GM12878 (cell line): ENCODE measurements around the gene HMGCS1. TPM values are rescaled to one million over a fixed set of nuclear protein-coding genes. Genes with fewer than 3 reads are reported as not detected.

Experiments used
- ATAC-seq: fragments of 200-7000 bp; cut with Tn5 transposase; 3 replicates; pipeline ENCODE4 v1.9.1; 2020; ENCODE audit warnings: mild to moderate bottlenecking, moderate library complexity
- BruUV-seq: library from RNA; stranded (reverse); fragments of 400-500 nt; replicated peaks from 2 replicates; lab custom pipeline; 2021; lab: Mats Ljungman, UMichigan
- CTCF ChIA-PET: fragments of 300-600 bp; sonication (Branson Sonifier 250); formaldehyde crosslinking; extraction: SDS; loops from one replicate; lab custom pipeline; 2021; ENCODE audit warnings: inconsistent platforms; lab: Yijun Ruan, JAX
- POLR2A ChIA-PET: fragments of 350-600 bp; formaldehyde crosslinking; extraction: SDS; loops from one replicate; lab custom pipeline; 2021; ENCODE audit warnings: inconsistent platforms; lab: Charles Lee
- RAD21 ChIA-PET: fragments of 300-600 bp; sonication (Branson Sonifier 250); formaldehyde crosslinking; loops from one replicate; lab custom pipeline; 2023; ENCODE audit warnings: antibody characterized with exemption; ENCODE audit not compliant: unreplicated experiment; lab: Charles Lee
- SMC1A ChIA-PET: fragments of 300-600 bp; sonication (Branson Sonifier 250); formaldehyde crosslinking; loops from one replicate; lab custom pipeline; 2023; ENCODE audit not compliant: unreplicated experiment, uncharacterized antibody; lab: Charles Lee
- DNase-seq: peaks from one replicate; pipeline ENCODE4 v3.0.0-alpha.2; 2011; ENCODE audit warnings: low read depth, low spot score
- FAIRE-seq: peaks from 3 replicates; lab custom pipeline; 2011; peaks lifted over from hg19 to GRCh38; lab: Jason Lieb, UNC
- H2AFZ ChIP-seq: 2 replicates; pipeline ENCODE4 v1.6.0; 2011; ENCODE audit warnings: low read depth, low read length, control low read depth; ENCODE audit not compliant: control insufficient read depth
- H3K27ac ChIP-seq: 2 replicates; pipeline ENCODE4 v1.5.1; 2011; ENCODE audit warnings: control low read depth; ENCODE audit not compliant: control insufficient read depth, insufficient read depth
- H3K27me3 ChIP-seq, 2 experiments: replicated peaks in 1 of 2; 2 replicates each; pipeline versions ENCODE4 v1.6.0 to v1.6.1; 2011; ENCODE audit warnings: low read length in 1 of 2; ENCODE audit not compliant: control insufficient read depth in 2 of 2, insufficient read depth in 2 of 2
- H3K36me3 ChIP-seq, 2 experiments: 2 replicates each; pipeline ENCODE4 v1.5.1; 2011; ENCODE audit warnings: low read length in 1 of 2; ENCODE audit not compliant: control insufficient read depth in 2 of 2, insufficient read depth in 2 of 2
- H3K4me1 ChIP-seq: 2 replicates; pipeline ENCODE4 v1.6.1; 2011; ENCODE audit warnings: mild to moderate bottlenecking, low read length, moderate library complexity, mixed read lengths; ENCODE audit not compliant: control insufficient read depth, insufficient read depth
- H3K4me2 ChIP-seq: 2 replicates; pipeline ENCODE4 v1.6.0; 2011; ENCODE audit warnings: control low read depth; ENCODE audit not compliant: control insufficient read depth, insufficient read depth
- H3K4me3 ChIP-seq: fragments of 200-600 bp; sonication (generic); 2 replicates; pipeline ENCODE4 v1.5.1; 2016
- H3K79me2 ChIP-seq: 2 replicates; pipeline ENCODE4 v1.6.0; 2011; ENCODE audit warnings: low read length; ENCODE audit not compliant: control insufficient read depth, insufficient read depth
- H3K9ac ChIP-seq: 2 replicates; pipeline ENCODE4 v1.8.0; 2011; ENCODE audit warnings: low read length, control low read depth, mixed read lengths; ENCODE audit not compliant: control insufficient read depth, insufficient read depth
- H3K9me3 ChIP-seq: replicated peaks from 3 replicates; pipeline ENCODE4 v1.5.1; 2011; ENCODE audit warnings: mild to moderate bottlenecking, low read length; ENCODE audit not compliant: control insufficient read depth, insufficient read depth
- H4K20me1 ChIP-seq: 2 replicates; pipeline ENCODE4 v1.6.0; 2011; ENCODE audit not compliant: control insufficient read depth, insufficient read depth
- CHD4 ChIP-seq: fragments of 200-600 bp; sonication (generic); IDR thresholded peaks from 2 replicates; pipeline ENCODE4 v1.6.1; 2016; ENCODE audit warnings: mild to moderate bottlenecking
- HCFC1 ChIP-seq: fragments of 150-350 bp; IDR thresholded peaks from 2 replicates; pipeline ENCODE4 v1.6.1; 2014; ENCODE audit warnings: low read length
- MEF2A ChIP-seq: IDR thresholded peaks from 2 replicates; pipeline ENCODE4 v1.6.1; 2011; ENCODE audit warnings: low read depth, mild to moderate bottlenecking, low read length, moderate library complexity; ENCODE audit not compliant: insufficient read depth
- MXI1 ChIP-seq: fragments of 150-350 bp; IDR thresholded peaks from 2 replicates; pipeline ENCODE4 v1.6.1; 2011; ENCODE audit warnings: low read depth, mild to moderate bottlenecking, inconsistent platforms, low read length, improper control_type of control experiment
- NFXL1 ChIP-seq: fragments of 450-650 bp; IDR thresholded peaks from 2 replicates; pipeline ENCODE4 v1.6.1; 2017; ENCODE audit warnings: antibody characterized with exemption, mild to moderate bottlenecking, borderline replicate concordance
- NR2C1 ChIP-seq: fragments of 450-650 bp; IDR thresholded peaks from 2 replicates; pipeline ENCODE4 v1.6.1; 2017; ENCODE audit warnings: antibody characterized with exemption, mild to moderate bottlenecking, moderate library complexity
- PML ChIP-seq: IDR thresholded peaks from 2 replicates; pipeline ENCODE4 v1.6.1; 2012; ENCODE audit warnings: low read length, inconsistent platforms
- POU2F2 ChIP-seq: IDR thresholded peaks from 3 replicates; pipeline ENCODE4 v1.6.1; 2011; ENCODE audit warnings: low read depth, mild to moderate bottlenecking, low read length, borderline replicate concordance
- RBBP5 ChIP-seq: fragments of 200-600 bp; sonication (generic); conservative IDR thresholded peaks from 2 replicates; pipeline ENCODE4 v1.6.1; 2016
- SREBF2 ChIP-seq: IDR thresholded peaks from 2 replicates; pipeline ENCODE4 v1.6.1; 2012; ENCODE audit warnings: mild to moderate bottlenecking, low read length
- ZBED1 ChIP-seq: IDR thresholded peaks from 2 replicates; pipeline ENCODE4 v1.6.1; 2016; ENCODE audit warnings: borderline replicate concordance
- ZNF622 ChIP-seq: fragments of 450-650 bp; IDR thresholded peaks from 2 replicates; pipeline ENCODE4 v1.6.1; 2017; ENCODE audit warnings: mild to moderate bottlenecking, inconsistent platforms
- in situ Hi-C: fragments of 300-500 bp; cut with MboI; formaldehyde crosslinking; loops from 9 replicates; pipeline ENCODE4 v1.14.3; 2018; ENCODE audit warnings: mixed read lengths
- intact Hi-C: fragments of 100-400 bp; cut with micrococcal nuclease; formaldehyde crosslinking; loops from one replicate; pipeline ENCODE4 v1.14.2; 2022; ENCODE audit not compliant: unreplicated experiment
- polyA plus RNA-seq, 11 experiments: library from polyadenylated mRNA; depleted of rRNA in 4 of 11; unstranded in 6 of 11; stranded (reverse) in 5 of 11; fragments of >200 nt; fragmentation: Nextera tagmentation in 4 of 11; fragmentation: Illumina TruSeq in 1 of 11; extraction: Ambion mirVana in 4 of 11; extraction: Trizol in 1 of 11; gene quantifications; 1 replicate in 1 of 11; 2 replicates in 10 of 11; pipeline versions ENCODE4 v1.2.1 to v1.2.3, GENCODE V29; 2011 to 2016; ENCODE audit warnings: inconsistent platforms in 2 of 11, missing spikeins in 2 of 11, low read depth in 1 of 11
- total RNA-seq, 4 experiments: library from RNA; depleted of rRNA in 3 of 4; stranded (reverse); fragments of >200 nt in 3 of 4; fragmentation: Illumina TruSeq in 1 of 4; extraction: Trizol in 1 of 4; gene quantifications; 2 replicates each; pipeline versions ENCODE4 v1.2.1 to v1.2.3, GENCODE V29; 2013 to 2021
- TF ChIP-seq, protein P1 (sequence below): fragments of 150-350 bp; IDR thresholded peaks from 2 replicates; pipeline ENCODE4 v1.6.1; 2014; ENCODE audit warnings: mild to moderate bottlenecking, low read depth, low read length
- TF ChIP-seq, protein P2 (sequence below): IDR thresholded peaks from 2 replicates; pipeline ENCODE4 v1.6.1; 2011; ENCODE audit warnings: low read depth, mild to moderate bottlenecking, low read length, moderate library complexity, borderline replicate concordance; ENCODE audit errors: extremely low read depth

The HMGCS1 gene
- total and polyA plus RNA-seq, 10 of the 15 experiments (the other 5 are each of a cell fraction or from before 2014, with no cell fraction given), result 24.0 to 193 (median 108) TPM

DNA sequence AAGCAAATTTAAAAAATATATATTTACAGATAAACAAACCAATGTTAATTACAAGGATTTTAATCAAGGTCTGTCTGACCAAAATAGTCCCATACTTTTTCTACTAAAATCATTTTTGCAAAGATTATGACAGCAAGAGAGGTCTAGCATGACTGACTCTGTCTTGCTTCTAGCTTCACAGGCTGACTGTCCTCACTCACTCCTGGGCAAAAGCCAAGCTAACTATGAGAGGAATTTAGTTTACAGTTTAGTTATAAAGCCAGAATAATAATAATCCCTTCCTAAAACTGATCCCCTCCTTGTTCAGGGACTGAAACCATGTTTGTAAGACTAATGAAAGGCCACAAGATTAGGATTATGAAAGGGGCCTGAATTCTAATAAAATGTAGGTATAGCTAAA is 45.5 kb upstream of the HMGCS1 start:
- Histone ChIP-seq H3K4me3 (no peak overlapping the region), H3K9me3 (peaks cover 5% of the 10 kb centered on the region; the same call in 2 of the 3 replicates), H3K4me1 (no peaks in the 10 kb centered on the region), H2AFZ (no peak overlapping the region), H3K27ac (no peak overlapping the region), H4K20me1 (no peaks in the 10 kb centered on the region), H3K9ac (no peak overlapping the region), H3K4me2 (no peak overlapping the region), H3K36me3 (no peaks in the 10 kb centered on the region), H3K79me2 (no peaks in the 10 kb centered on the region), H3K27me3 (no peaks in the 10 kb centered on the region)
- in situ Hi-C loops (no loop called here), intact Hi-C loops (no loop called here)
- ChIA-PET POLR2A (no interaction called here), RAD21 (interaction anchor here (0.8 kb wide), 1 partner anchor 238 kb away, joined by 3 read pairs; no protein-coding TSS in a partner anchor), SMC1A (no interaction called here), CTCF (no interaction called here)
- ATAC-seq (no peak), DNase-seq (no peak), FAIRE-seq (no peak)
- no TSS peak for BruUV-seq
- no peak for TF ChIP-seq PML
- TF ChIP-seq SREBF2, result no peak
- TF ChIP-seq NR2C1, result no peak
- TF ChIP-seq RBBP5, result no peak
- TF ChIP-seq MEF2A, result no peak
- TF ChIP-seq ZBED1, result no peak
- no peak for TF ChIP-seq MXI1
- TF ChIP-seq, protein P1, sequence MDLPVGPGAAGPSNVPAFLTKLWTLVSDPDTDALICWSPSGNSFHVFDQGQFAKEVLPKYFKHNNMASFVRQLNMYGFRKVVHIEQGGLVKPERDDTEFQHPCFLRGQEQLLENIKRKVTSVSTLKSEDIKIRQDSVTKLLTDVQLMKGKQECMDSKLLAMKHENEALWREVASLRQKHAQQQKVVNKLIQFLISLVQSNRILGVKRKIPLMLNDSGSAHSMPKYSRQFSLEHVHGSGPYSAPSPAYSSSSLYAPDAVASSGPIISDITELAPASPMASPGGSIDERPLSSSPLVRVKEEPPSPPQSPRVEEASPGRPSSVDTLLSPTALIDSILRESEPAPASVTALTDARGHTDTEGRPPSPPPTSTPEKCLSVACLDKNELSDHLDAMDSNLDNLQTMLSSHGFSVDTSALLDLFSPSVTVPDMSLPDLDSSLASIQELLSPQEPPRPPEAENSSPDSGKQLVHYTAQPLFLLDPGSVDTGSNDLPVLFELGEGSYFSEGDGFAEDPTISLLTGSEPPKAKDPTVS, result no peak
- no peak for TF ChIP-seq ZNF622
- no peak for TF ChIP-seq HCFC1
- no peak for TF ChIP-seq CHD4
- no peak for TF ChIP-seq NFXL1
- TF ChIP-seq POU2F2, result no peak
- TF ChIP-seq, protein P2, sequence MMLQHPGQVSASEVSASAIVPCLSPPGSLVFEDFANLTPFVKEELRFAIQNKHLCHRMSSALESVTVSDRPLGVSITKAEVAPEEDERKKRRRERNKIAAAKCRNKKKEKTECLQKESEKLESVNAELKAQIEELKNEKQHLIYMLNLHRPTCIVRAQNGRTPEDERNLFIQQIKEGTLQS, result no peak
